HEK293 (cell line): ENCODE results near the gene MAP1B.

Experiments used
- CTCF ChIP-seq: fragments of 450-650 bp; formaldehyde crosslinking; IDR thresholded peaks from 2 replicates; pipeline ENCODE4 v1.5.1; 2016; ENCODE audit warnings: missing biosample characterization, missing genetic modification characterization
- HOXD13 ChIP-seq: sonication (generic); formaldehyde crosslinking; IDR thresholded peaks from 2 replicates; pipeline ENCODE4 v1.8.0; 2022; ENCODE audit warnings: missing genetic modification reagents, borderline replicate concordance
- ZBTB26 ChIP-seq: fragments of 450-650 bp; formaldehyde crosslinking; optimal IDR thresholded peaks from 2 replicates; pipeline ENCODE3; 2016; ENCODE audit warnings: missing biosample characterization, mild to moderate bottlenecking, missing genetic modification characterization
- ZNF174 ChIP-seq: fragments of 450-650 bp; formaldehyde crosslinking; IDR thresholded peaks from 2 replicates; pipeline ENCODE4 v1.5.0; 2017; ENCODE audit warnings: missing biosample characterization, mild to moderate bottlenecking, missing genetic modification characterization

GRCh38 chr5:72129725-72130124, 22.4 kb downstream of the MAP1B start:
- TF ChIP-seq HOXD13 (CRISPR knock-in tag) (no peak), ZNF174 (tag by site-specific recombination) (no peak), ZBTB26 (tag by site-specific recombination) (no peak), CTCF (tag by site-specific recombination) (no peak)
